OCI-LY1 (cell line): ENCODE measurements around the gene HECTD3.

Source experiments
- EZH2 ChIP-seq: fragments of 200-600 bp; sonication (generic), shearing (Covaris generic); IDR thresholded peaks from 2 replicates; pipeline ENCODE4 v1.8.0; 2017; ENCODE audit warnings: borderline replicate concordance, mixed run types, mild to moderate bottlenecking, antibody characterized with exemption, low read length, moderate library complexity, mixed read lengths
- TF ChIP-seq, protein P1 (sequence below): fragments of 200-600 bp; sonication (generic), shearing (Covaris generic); IDR thresholded peaks from 2 replicates; pipeline ENCODE4 v1.5.1; 2017; ENCODE audit warnings: mild to moderate bottlenecking, antibody characterized with exemption, low read length, moderate library complexity, mixed read lengths

DNA sequence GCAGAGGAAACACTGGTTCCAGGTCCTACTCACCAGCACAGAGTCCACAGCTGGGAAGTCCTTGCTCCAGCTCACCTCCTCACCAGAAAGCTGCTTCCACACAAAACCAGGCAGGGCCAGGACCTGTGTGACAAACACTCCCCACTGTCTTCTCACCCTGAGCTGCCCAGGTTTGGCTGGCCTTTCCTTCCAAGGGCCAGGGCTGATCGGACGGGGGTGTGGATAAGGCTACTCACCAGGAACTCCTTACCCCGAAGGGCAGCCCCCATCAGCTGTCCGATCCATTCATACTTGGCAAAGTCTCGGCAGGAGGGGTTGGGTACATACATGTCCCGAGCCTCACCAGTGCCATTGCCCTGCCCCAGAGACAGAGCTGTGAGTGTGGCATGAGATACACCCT is 5.4 kb downstream of the HECTD3 start:
- TF ChIP-seq, protein P1, sequence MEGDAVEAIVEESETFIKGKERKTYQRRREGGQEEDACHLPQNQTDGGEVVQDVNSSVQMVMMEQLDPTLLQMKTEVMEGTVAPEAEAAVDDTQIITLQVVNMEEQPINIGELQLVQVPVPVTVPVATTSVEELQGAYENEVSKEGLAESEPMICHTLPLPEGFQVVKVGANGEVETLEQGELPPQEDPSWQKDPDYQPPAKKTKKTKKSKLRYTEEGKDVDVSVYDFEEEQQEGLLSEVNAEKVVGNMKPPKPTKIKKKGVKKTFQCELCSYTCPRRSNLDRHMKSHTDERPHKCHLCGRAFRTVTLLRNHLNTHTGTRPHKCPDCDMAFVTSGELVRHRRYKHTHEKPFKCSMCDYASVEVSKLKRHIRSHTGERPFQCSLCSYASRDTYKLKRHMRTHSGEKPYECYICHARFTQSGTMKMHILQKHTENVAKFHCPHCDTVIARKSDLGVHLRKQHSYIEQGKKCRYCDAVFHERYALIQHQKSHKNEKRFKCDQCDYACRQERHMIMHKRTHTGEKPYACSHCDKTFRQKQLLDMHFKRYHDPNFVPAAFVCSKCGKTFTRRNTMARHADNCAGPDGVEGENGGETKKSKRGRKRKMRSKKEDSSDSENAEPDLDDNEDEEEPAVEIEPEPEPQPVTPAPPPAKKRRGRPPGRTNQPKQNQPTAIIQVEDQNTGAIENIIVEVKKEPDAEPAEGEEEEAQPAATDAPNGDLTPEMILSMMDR, result no peak
- TF ChIP-seq EZH2, result no peak
